GM18502 (cell line): Measurements from ENCODE around the gene BAHD1.
A peak's percentile ranks its signal among the peaks of the same experiment; 100 is the strongest.

Experiments
- ATAC-seq: cut with Tn5 transposase; IDR thresholded peaks from one replicate; pipeline ENCODE4 v1.9.1; 2021; ENCODE audit warnings: mild to moderate bottlenecking; ENCODE audit not compliant: unreplicated experiment, poor library complexity

The BAHD1 gene

GRCh38 chr15:40421246-40422157, 19.3 kb upstream of the BAHD1 start:
- peak; percentile 72 for ATAC-seq

DNA sequence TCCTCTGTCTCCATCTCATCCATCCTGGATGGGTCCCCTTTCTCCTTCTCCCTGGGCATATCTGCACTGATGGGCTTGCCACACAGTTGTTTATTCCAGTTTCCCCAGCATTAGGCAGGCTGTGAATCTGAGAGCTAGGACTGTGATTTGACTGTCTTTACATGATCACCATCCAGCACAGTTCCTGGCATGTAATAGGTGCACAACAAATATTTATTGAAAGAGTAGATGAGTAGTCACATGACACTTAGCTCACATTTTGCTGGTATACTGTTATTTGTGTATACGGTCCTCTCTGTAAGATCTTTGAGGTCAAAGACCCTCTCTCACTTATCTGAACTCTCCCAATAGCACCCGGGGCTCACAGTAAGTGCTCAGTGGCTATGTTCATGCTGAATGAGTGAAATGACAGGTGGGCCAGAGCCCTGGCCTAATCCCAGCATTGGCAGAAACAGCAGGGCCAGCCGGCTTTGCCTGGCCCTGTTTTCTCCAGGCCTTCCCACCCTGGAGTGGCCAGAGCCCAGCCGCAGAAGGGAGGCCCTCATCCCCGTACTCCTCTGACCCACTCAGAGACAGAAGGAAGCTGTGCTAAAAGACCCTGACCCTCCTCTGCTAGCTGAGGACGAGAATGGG, 16.2 kb upstream of the BAHD1 start:
- ATAC-seq, result no peak

DNA sequence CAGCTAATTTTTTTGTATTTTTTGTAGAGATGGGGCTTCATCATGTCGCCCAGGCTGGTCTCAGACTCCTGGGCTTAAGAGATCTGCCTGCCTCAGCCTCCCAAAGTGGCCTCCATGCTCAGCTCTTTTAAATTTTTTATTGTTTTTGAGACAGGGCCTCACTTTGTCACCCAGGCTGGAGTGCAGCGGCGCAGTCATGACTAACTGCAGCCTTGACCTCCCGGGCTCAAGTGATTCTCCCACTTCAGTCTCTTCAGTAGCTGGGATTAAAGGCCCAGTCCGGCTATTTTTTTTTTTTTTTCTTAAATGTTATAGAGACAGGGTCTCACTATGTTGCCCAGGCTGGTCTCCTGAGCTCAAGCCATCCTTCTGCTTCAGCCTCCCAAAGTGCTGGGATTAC, 15.1 kb upstream of the BAHD1 start:
- ATAC-seq, result no peak

- no peak for ATAC-seq
Measured at GRCh38 chr15:40427188-40427587, 13.6 kb upstream of the BAHD1 start.

- no peak for ATAC-seq
Measured at GRCh38 chr15:40428185-40428584, 12.6 kb upstream of the BAHD1 start.

- no peak for ATAC-seq
Measured at GRCh38 chr15:40429068-40429710, 11.6 kb upstream of the BAHD1 start.

GRCh38 chr15:40430271-40430805, 10.4 kb upstream of the BAHD1 start:
- no peak for ATAC-seq

- no peak for ATAC-seq
Measured at GRCh38 chr15:40435023-40435709, 5.6 kb upstream of the BAHD1 start.

DNA sequence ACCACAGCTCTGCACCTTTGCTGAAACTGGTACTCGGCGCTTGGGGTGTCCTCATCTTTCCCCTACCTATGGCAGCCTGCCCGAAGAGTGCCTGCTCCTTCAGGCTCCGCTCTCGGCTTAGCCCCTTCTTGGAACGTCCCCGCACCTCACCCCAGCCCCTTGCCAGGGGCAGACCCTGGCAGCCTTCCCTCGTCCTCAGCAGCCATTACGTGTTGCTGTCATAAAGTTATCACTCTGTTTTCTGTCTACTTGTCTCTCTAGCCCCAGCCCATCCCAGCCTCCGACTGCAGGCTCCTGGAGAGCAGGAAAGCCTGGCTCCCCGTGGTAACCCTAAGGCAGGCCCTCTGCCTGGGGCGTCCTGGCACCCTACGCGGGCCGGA, 5.1 kb upstream of the BAHD1 start:
- ATAC-seq, result no peak

- no peak for ATAC-seq
Measured at GRCh38 chr15:40436116-40436891, 4.4 kb upstream of the BAHD1 start.

GRCh38 chr15:40436892-40437751, 3.6 kb upstream of the BAHD1 start:
- ATAC-seq, result no peak

DNA sequence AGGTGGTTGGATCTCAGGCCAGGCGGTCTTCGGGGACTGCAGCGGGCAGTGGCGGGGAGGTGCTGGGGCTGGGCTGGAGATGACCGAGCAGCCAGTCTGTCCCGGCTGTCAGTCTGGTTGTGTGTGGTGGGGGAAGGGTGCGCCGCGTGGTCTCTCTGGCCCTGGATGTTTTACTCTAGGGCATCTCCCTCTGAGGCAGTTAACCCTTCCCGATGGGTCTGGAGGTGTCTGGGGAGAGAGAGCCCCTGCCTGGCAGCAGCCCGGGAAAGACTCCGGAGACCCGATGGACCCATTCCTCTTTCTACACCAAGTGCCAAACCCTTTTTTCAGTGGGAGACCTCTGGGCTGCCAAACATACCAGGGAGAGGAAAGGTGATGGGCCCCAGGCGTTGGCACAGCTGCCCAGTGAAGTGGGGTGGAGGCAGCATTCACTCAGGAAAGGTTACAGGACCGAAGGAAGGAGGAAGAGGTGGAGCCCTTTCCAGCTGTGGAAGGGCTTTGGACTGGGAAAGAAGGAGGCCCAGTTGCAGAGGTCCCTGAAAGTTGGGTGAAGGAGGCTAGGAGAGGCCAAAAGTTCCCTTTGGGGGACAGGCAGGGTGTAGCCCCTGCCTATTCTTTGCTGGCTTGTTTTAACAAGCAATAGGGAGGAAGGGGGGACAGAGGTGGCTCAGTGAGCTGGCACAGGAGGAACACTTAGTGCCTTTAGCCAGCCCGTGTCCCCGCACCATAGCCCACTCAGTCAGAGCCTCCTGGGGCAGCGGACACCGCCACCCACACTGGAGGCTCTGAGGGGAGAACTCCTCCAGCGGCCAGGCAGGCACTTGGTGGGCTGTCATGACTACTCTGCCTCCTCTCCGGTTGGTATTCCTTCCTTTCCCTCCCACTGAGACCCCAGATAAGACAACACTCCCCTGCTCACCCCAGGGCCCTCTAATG, 2.7 kb upstream of the BAHD1 start:
- no peak for ATAC-seq

DNA sequence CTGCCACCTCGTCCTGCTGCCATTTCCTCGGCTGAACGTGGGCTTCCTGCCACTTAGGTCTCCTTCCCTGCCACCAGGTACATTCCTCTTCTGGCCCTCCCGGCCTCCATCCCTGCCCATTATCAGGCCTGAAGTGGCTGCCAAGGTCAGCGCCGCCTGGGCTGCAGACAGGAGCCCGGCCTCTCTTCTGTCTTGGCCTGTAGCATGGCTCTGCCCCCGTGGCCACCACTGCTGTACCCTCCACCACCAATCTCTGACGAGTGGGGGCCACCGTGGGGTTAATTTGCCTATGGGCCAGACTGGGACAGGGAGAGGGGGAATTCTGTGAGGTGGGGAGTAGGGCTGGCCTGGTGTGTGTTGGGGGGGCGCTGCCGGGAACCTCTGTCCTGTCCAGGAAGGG, 2.0 kb upstream of the BAHD1 start:
- no peak for ATAC-seq

DNA sequence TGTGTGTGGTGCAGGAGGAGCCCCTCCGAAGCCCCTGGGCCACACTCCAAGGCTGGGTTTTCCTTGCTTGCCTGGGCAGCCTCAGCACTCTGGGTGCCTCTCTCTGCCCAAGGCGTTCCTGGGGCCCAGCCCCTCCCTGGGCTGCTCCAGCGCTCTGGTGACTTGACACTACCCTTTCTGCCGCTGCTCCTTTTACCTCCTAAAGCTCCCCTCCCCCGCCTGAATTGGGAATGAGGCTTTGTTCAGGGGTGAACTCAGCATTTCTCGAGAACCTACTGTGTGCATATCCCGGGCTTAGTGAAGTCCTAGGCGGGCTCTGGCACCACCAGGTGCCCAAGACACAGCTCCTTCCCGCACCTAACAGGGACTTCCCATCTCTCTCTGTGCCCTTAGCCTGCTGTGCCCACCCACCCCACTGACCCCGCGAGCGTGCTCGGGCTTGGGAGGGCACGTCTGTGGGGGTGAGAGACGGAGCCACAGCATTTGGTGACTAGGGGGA, 1.2 kb upstream of the BAHD1 start:
- no peak for ATAC-seq

DNA sequence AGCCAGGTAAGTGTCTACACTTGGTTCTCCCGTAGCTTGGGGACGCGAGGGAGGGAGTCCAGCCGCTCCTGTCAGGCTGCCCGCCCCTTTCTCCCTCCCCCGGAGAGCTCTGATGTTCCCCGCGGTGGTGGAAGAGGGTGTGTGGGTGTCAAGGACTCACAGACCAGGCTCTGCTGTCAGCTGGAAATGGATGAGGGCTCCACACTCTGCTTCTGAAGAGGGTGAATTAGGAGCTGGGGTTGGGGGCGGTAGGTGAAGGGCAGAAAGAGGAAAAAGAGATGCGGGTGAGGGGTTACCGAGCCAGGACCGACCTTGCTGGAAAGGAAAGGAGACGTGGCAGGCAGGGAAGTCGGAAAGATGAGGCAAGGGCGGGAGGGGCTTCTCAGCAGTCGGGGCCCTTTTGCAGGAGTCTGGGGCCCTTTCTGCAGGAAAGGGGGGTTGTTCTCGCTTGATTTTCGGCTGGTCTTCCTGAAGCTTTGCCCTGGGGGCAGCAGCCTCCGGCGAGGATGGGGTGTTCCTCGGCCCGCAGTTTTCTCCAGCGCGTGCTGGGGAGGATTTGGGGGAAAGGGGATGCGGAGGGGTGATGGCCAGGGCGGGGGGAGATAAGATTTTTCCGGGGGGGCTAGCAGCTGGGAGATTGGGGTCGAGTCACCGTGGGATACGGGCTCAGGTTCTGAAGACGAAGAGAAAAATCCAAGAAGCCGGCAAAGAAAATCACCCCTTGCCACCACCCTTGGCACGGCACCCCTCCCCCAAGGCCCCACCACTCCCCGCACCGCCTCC, 602 bp upstream of the BAHD1 start:
- ATAC-seq, result no peak

- ATAC-seq, result peak; percentile 1
Measured at GRCh38 chr15:40441565-40442531, 1.1 kb downstream of the BAHD1 start.
